Raji (cell line): ENCODE measurements around the gene TUG1.

ENCODE experiments used
- POLR2A ChIP-seq: IDR thresholded peaks from 2 replicates; pipeline ENCODE4 v1.6.1; 2011; ENCODE audit warnings: low read depth, low read length, control low read depth; ENCODE audit not compliant: insufficient read depth

The TUG1 gene

GRCh38 chr22:31022516-31022915, 53.5 kb downstream of the TUG1 start:
- no peak for TF ChIP-seq POLR2A
